Measurements from ENCODE around the gene PTMS.
"Not testable (repeated sequence)": the region's sequence is repeated elsewhere in the genome, so short reads cannot be mapped to it uniquely, and the experiment has no call there.

PTMS gene

DNA sequence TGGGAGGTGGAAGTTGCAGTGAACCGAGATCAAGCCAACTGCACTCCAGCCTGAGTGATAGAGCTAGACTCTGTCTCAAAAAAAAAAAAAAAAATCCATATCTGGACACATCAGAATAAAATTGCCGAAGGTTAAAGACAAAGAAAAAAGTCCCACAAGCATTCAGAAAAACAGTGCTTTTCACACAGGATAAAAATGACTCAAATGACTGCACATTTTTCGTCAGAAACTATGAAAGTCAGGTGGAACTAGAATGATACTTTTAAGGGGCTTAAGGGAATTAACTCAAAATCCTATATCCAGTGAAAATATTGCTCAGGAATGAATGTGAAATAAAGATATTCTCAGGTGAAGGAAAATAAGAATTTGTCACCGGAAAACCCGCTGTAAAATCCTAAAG, 29.4 kb upstream of the PTMS start:
- Histone ChIP-seq H3K36me3 (ENCODE audit: control insufficient read depth, insufficient read depth, low read length) (peaks cover 6% of the 10 kb centered on the region), H3K4me3 (ENCODE audit: low read depth, low read length) (no peak overlapping the region), H3K27me3 (ENCODE audit: control insufficient read depth, insufficient read depth, low read length) (no peaks in the 10 kb centered on the region), H3K9ac (ENCODE audit: low read depth, low read length) (no peak overlapping the region), H3K9me3 (ENCODE audit: control insufficient read depth, insufficient read depth, low read length) (no peaks in the 10 kb centered on the region), H3K4me1 (ENCODE audit: control insufficient read depth, insufficient read depth, low read length) (no peaks in the 10 kb centered on the region)

DNA sequence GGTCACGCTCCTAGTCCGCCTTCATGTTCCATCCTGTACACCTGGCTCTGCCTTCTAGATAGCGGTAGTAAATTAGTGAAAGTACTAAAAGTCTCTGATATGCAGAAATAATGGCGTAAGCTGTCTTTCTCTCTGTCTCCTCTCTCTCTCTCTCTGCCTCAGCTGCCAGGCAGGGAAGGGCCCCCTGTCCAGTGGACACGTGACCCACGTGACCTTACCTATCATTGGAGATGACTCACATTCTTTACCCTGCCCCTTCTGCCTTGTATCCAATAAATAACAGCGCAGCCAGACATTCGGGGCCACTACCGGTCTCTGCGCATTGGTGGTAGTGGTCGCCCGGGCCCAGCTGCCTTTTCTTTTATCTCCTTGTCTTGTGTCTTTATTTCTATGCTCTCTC, 24.1 kb upstream of the PTMS start:
- not testable (repeated sequence) for H3K4me3 ChIP-seq (ENCODE audit: low read depth, low read length); H3K36me3 ChIP-seq (ENCODE audit: control insufficient read depth, insufficient read depth, low read length); H3K4me1 ChIP-seq (ENCODE audit: control insufficient read depth, insufficient read depth, low read length); H3K9ac ChIP-seq (ENCODE audit: low read depth, low read length); H3K27me3 ChIP-seq (ENCODE audit: control insufficient read depth, insufficient read depth, low read length); H3K9me3 ChIP-seq (ENCODE audit: control insufficient read depth, insufficient read depth, low read length)

DNA sequence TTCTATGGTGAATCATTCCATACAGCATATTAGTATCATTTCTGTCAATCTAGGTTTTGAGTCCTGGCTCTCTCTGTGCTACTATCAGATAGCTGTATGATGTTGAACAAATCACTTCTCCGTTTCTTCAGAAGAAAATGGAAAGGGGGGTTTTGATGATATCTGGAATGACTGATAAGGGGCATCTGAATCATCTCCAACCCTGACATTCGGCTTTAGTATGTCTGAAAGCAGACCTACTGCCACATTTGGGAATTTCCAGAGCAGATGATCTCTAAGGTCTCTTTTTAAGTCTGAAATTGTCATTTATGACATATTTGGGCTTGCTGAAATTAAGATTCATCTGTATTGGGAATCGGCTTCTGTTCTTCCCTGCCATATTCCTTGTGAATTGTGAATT, 23.3 kb upstream of the PTMS start:
- Histone ChIP-seq H3K4me3 (ENCODE audit: low read depth, low read length) (no peak overlapping the region), H3K36me3 (ENCODE audit: control insufficient read depth, insufficient read depth, low read length) (peaks cover 8% of the 10 kb centered on the region)

DNA sequence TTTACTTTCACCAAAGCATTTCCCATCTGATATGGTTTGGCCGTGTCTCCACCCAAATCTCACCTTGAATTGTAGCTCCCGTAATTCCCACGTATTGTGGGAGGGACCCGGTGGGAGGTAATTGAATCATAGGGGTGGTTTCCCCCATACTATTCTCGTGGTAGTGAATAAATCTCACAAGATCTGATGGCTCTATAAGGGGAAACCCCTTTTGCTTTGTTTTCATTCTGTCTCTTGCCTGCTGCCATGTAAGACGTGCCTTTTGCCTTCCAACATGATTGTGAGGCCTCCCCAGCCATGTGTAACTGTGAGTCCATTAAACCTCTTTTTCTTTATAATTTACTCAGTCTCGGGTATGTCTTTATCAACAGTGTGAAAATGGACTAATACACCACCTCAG, 22.9 kb upstream of the PTMS start:
- not testable (repeated sequence) for H3K4me1 ChIP-seq (ENCODE audit: control insufficient read depth, insufficient read depth, low read length); H3K27me3 ChIP-seq (ENCODE audit: control insufficient read depth, insufficient read depth, low read length); H3K9me3 ChIP-seq (ENCODE audit: control insufficient read depth, insufficient read depth, low read length); H3K9ac ChIP-seq (ENCODE audit: low read depth, low read length); H3K4me3 ChIP-seq (ENCODE audit: low read depth, low read length)
- peaks cover 13% of the 10 kb centered on the region for H3K36me3 ChIP-seq (ENCODE audit: control insufficient read depth, insufficient read depth, low read length)

More for the DNA sequence above, 23.3 kb upstream of the PTMS start:
- Histone ChIP-seq H3K27me3 (ENCODE audit: control insufficient read depth, insufficient read depth, low read length) (no peaks in the 10 kb centered on the region), H3K9me3 (ENCODE audit: control insufficient read depth, insufficient read depth, low read length) (no peaks in the 10 kb centered on the region), H3K9ac (ENCODE audit: low read depth, low read length) (no peak overlapping the region), H3K4me1 (ENCODE audit: control insufficient read depth, insufficient read depth, low read length) (no peaks in the 10 kb centered on the region)

DNA sequence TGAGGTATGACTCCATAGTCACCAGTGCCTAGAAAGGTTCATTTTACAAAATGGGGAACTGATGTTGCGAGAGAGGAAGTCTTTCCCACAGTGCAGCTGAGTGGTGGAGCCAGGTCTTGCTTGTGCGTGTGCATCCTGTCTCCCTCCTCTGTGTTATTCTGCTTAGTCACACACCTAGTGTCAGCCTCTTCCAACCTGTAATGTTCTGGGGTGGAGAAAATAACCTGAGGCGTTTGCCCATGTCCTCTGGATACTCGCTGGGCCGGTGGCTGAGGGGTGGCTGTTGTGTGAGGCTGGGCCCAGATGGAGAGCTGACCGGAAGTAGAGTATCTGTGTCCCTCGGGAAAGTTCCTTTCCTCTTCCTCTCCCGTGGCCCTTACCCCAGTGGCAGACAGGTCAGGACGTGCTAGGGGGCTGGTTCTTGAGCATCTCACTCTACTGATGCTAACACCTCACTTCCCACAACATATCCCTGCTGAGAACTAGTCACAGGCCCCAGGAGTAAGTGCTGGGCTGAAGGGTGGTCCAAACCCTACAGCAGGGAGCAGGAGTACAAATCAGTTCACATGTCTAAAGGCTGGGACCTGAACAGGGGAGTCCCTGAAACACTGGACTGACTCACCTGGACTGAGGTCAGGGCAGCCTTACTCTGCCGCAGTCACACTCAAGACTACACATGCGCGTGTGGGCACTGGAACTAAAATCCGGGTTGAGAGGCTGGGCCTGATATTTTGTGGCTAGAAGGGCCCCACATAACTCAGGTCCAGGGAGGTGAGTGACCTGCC, 20.2 kb upstream of the PTMS start:
- no peaks in the 10 kb centered on the region for H3K4me1 ChIP-seq (ENCODE audit: control insufficient read depth, insufficient read depth, low read length)
- no peak overlapping the region for H3K9ac ChIP-seq (ENCODE audit: low read depth, low read length)
- H3K9me3 ChIP-seq (ENCODE audit: control insufficient read depth, insufficient read depth, low read length) = no peaks in the 10 kb centered on the region
- H3K4me3 ChIP-seq (ENCODE audit: low read depth, low read length) = no peak overlapping the region
- no peaks in the 10 kb centered on the region for H3K27me3 ChIP-seq (ENCODE audit: control insufficient read depth, insufficient read depth, low read length)
- peaks cover 37% of the 10 kb centered on the region for H3K36me3 ChIP-seq (ENCODE audit: control insufficient read depth, insufficient read depth, low read length)

DNA sequence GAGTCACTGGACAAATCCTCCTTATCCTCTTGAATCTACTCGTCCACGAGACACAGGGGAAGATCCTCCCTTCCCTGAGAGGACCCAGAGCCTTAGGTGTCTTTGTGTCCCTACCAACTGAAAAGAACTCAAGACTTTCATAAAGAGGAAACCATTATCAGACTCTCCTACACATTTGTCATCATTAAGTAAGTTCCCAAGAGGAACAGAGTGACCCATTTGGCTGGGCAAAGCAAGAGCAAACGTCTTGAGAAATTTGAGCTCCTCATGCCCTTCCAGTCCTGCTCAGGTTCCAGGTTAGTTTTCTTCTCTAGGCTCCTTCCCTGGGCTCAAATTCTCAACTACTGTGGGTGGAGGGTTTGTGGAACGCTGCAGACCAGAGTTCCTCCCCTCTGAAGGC, 18.9 kb upstream of the PTMS start:
- Histone ChIP-seq H3K4me1 (ENCODE audit: control insufficient read depth, insufficient read depth, low read length) (peaks cover 3% of the 10 kb centered on the region), H3K9me3 (ENCODE audit: control insufficient read depth, insufficient read depth, low read length) (no peaks in the 10 kb centered on the region), H3K4me3 (ENCODE audit: low read depth, low read length) (no peak overlapping the region), H3K27me3 (ENCODE audit: control insufficient read depth, insufficient read depth, low read length) (no peaks in the 10 kb centered on the region), H3K9ac (ENCODE audit: low read depth, low read length) (no peak overlapping the region), H3K36me3 (ENCODE audit: control insufficient read depth, insufficient read depth, low read length) (peaks cover 47% of the 10 kb centered on the region)

DNA sequence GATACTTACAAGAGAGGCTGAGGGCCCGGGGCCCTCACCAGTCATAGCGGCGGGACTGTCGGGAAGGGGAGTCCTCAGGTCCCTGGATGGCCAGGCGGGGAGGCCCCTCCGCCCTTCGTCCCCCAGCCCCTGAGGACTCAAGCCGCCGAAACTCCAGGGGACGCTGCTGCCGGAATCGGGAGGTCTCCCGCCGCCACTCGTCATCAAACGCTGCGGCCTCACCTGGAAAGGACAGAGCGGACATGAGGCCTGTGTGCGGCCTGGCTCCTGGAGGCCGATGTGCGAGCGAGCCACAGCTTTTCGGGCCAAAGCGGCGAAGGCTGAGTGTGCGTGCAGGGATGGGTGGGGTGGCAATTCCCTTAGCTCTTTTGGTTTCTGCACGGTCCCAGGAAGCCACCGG, 17.4 kb upstream of the PTMS start:
- Histone ChIP-seq H3K4me1 (ENCODE audit: control insufficient read depth, insufficient read depth, low read length) (peaks cover 4% of the 10 kb centered on the region), H3K27me3 (ENCODE audit: control insufficient read depth, insufficient read depth, low read length) (no peaks in the 10 kb centered on the region), H3K9me3 (ENCODE audit: control insufficient read depth, insufficient read depth, low read length) (no peaks in the 10 kb centered on the region), H3K9ac (ENCODE audit: low read depth, low read length) (no peak overlapping the region), H3K36me3 (ENCODE audit: control insufficient read depth, insufficient read depth, low read length) (peaks cover 48% of the 10 kb centered on the region), H3K4me3 (ENCODE audit: low read depth, low read length) (no peak overlapping the region)

DNA sequence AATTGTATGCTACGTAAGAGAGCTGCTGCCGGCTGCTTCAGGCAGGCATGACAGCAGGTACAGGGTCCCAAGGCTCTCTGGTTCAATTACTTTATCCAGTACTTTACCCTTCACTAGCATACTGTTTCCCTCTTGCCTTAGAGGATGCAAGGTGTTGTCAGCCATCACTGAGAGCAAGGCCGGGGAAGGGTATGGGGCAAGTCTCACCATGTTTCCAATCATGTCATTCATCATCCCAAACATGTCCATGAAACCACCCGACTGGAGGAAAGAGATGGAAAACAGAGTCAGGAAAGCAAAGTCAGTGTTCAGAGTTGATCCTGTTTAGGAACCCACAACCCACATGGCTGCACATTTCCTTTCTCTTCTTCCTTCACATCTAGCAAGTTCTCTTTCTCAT, 15.7 kb upstream of the PTMS start:
- no peaks in the 10 kb centered on the region for H3K9me3 ChIP-seq (ENCODE audit: control insufficient read depth, insufficient read depth, low read length)
- no peaks in the 10 kb centered on the region for H3K27me3 ChIP-seq (ENCODE audit: control insufficient read depth, insufficient read depth, low read length)
- no peak overlapping the region for H3K4me3 ChIP-seq (ENCODE audit: low read depth, low read length)
- H3K4me1 ChIP-seq (ENCODE audit: control insufficient read depth, insufficient read depth, low read length) = peaks cover 7% of the 10 kb centered on the region
- peaks cover 48% of the 10 kb centered on the region for H3K36me3 ChIP-seq (ENCODE audit: control insufficient read depth, insufficient read depth, low read length)
- H3K9ac ChIP-seq (ENCODE audit: low read depth, low read length) = no peak overlapping the region

DNA sequence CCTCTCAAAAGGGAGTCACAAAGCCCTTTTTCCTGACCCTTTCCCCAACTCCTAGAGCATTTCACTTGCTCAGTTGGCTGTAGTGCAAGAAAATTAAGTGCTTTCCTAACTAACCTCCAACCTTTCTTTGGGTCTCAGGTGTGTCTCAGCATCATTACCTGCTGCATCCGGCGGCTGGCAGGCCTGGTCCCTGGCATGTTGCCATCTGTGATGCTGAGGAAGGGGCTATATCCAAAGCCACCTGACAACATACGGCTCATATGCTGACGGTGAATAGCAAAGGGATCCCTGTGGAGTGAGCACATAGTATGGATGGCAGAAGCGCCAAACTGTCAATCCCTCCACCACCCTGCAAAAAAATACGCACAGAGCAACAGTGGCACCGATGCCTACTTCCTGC, 14.4 kb upstream of the PTMS start:
- H3K9me3 ChIP-seq (ENCODE audit: control insufficient read depth, insufficient read depth, low read length) = no peaks in the 10 kb centered on the region
- no peak overlapping the region for H3K9ac ChIP-seq (ENCODE audit: low read depth, low read length)
- no peaks in the 10 kb centered on the region for H3K27me3 ChIP-seq (ENCODE audit: control insufficient read depth, insufficient read depth, low read length)
- peak overlapping the region; percentile 83 for H3K4me3 ChIP-seq (ENCODE audit: low read depth, low read length)
- H3K36me3 ChIP-seq (ENCODE audit: control insufficient read depth, insufficient read depth, low read length) = peaks cover 48% of the 10 kb centered on the region
- H3K4me1 ChIP-seq (ENCODE audit: control insufficient read depth, insufficient read depth, low read length) = peaks cover 7% of the 10 kb centered on the region

DNA sequence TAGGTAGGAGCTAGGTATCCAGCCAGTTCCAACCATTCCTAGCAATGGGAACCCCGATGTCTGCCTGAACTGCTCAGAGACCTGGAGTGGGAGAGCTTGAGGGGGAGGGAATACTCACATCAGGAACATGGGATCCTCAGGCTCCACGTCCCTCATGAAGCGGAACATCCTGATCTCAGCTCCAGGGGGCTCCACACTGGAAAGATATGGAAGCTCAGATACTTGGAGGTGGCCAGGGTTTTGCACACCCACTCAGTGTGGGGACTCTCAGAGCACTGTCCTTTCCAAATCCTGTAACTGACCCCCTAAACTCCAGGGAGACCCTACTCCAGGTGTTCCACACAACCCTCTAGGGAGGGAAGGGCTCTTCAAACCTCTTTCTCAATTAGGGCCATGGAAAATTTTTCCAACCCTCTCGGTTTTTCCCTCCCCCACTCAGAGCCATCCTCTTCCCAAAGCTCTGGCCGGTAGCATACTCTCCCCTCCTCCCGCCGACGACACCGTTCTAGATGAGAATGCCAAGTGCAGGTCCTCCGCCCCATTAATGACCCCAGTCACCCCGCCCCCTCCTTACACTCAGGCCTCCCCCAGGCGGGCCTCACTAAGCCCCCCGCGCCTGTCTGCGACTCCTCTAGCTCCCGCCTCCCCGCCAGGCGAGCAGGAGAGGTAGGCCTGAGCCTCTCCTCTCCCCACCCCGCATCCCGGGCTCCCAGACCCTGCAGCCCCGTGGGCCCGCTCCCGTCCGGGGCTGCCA, 13.8 kb upstream of the PTMS start:
- H3K9ac ChIP-seq (ENCODE audit: low read depth, low read length) = peak overlapping the region; percentile 92
- no peaks in the 10 kb centered on the region for H3K27me3 ChIP-seq (ENCODE audit: control insufficient read depth, insufficient read depth, low read length)
- H3K9me3 ChIP-seq (ENCODE audit: control insufficient read depth, insufficient read depth, low read length) = no peaks in the 10 kb centered on the region
- H3K4me3 ChIP-seq (ENCODE audit: low read depth, low read length) = peak overlapping the region; percentile 83
- H3K4me1 ChIP-seq (ENCODE audit: control insufficient read depth, insufficient read depth, low read length) = peaks cover 7% of the 10 kb centered on the region
- H3K36me3 ChIP-seq (ENCODE audit: control insufficient read depth, insufficient read depth, low read length) = peaks cover 44% of the 10 kb centered on the region

DNA sequence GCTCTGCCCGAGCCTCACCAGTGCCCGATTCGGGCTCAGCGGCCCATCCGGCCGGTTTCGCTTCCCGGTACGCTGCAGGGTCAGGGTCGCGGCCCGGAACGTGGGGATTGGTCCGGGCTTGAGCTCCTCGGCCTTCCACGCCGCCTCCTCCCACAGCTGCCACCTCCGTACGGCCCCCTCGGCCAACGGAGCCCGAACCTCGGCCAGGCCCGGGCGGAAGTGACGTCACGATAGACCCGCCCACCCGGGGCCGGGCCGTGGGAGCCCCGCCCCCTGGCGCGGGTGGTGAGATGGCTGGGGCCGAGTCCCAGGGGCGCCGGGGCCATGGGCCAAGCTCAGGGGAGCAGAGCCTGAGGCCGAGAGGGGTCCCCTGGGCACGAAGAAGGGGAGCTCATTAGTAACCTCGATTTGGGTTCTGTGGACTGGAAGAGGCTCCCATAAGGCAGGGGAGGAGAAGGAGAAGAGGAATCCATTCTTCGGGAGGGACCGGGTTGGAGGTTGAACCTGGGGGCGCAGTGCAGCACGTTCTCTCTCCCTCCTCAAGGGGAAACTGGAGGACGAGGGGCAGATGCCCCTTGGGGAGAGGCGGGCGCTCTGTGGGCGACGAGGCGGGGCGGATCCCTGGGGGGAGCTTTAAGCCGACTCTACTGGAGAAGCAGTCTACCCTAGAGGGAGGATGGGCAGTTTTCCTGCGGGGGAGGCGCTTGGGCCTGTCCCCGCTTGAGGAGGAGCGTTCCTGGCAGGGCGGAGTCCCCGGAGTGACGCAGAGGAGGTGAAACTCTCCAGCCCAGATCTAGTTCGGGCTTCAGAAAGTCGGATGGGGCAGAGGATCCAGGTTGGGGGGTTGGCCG, 13.0 kb upstream of the PTMS start, which contains the start of gene MLF2:
MLF2 (minus strand) TSS at position 221 of the 851 bp plus-strand sequence. CDS start 807 bp downstream, outside the sequence.
- H3K4me3 ChIP-seq (ENCODE audit: low read depth, low read length) = peak within 1 kb of the TSS; percentile 83
- H3K9me3 ChIP-seq (ENCODE audit: control insufficient read depth, insufficient read depth, low read length) = no peaks in the 10 kb centered on the region
- H3K9ac ChIP-seq (ENCODE audit: low read depth, low read length) = peak within 1 kb of the TSS; percentile 92
- peaks cover 37% of the 10 kb centered on the region for H3K36me3 ChIP-seq (ENCODE audit: control insufficient read depth, insufficient read depth, low read length)
- H3K4me1 ChIP-seq (ENCODE audit: control insufficient read depth, insufficient read depth, low read length) = peaks cover 7% of the 10 kb centered on the region
- H3K27me3 ChIP-seq (ENCODE audit: control insufficient read depth, insufficient read depth, low read length) = no peaks in the 10 kb centered on the region

Data from iPS-15b (cell line).